HepG2 (cell line): Measurements from ENCODE around the gene FBRSL1.

Source experiments
- NFIC ChIP-seq: IDR thresholded peaks from 2 replicates; pipeline ENCODE4 v1.6.1; 2012; ENCODE audit warnings: mild to moderate bottlenecking, low read length, inconsistent platforms
- POLR2G ChIP-seq: fragments of 200-400 bp; formaldehyde crosslinking; IDR thresholded peaks from 2 replicates; pipeline ENCODE4 v1.6.1; 2018; ENCODE audit warnings: mild to moderate bottlenecking, low read depth, low read length, moderate library complexity
- ZNF296 ChIP-seq: sonication (generic); formaldehyde crosslinking; conservative IDR thresholded peaks from 2 replicates; pipeline ENCODE4 v1.5.0; 2020; ENCODE audit warnings: mild to moderate bottlenecking, missing genetic modification reagents
- TF ChIP-seq, protein P1 (sequence below): sonication (generic); formaldehyde crosslinking; IDR thresholded peaks from 2 replicates; pipeline ENCODE4 v1.8.1; 2023; ENCODE audit warnings: mild to moderate bottlenecking, missing genetic modification reagents, borderline replicate concordance
- TF ChIP-seq, protein P2 (sequence below): conservative IDR thresholded peaks from 2 replicates; pipeline ENCODE4 v1.6.1; 2018; ENCODE audit warnings: missing genetic modification reagents
- TF ChIP-seq, protein P3 (sequence below): sonication (generic); formaldehyde crosslinking; IDR thresholded peaks from 2 replicates; pipeline ENCODE4 v1.8.1; 2022; ENCODE audit warnings: mild to moderate bottlenecking, missing genetic modification reagents
- TF ChIP-seq, protein P4 (sequence below): sonication (generic); formaldehyde crosslinking; IDR thresholded peaks from 2 replicates; pipeline ENCODE4 v1.5.0; 2020; ENCODE audit warnings: mild to moderate bottlenecking, missing genetic modification reagents, moderate library complexity
- TF ChIP-seq, protein P5 (sequence below): sonication (generic); formaldehyde crosslinking; IDR thresholded peaks from 2 replicates; pipeline ENCODE4 v1.8.0; 2022; ENCODE audit warnings: mild to moderate bottlenecking, missing genetic modification reagents; ENCODE audit not compliant: insufficient replicate concordance
- TF ChIP-seq, protein P6 (sequence below): sonication (generic); formaldehyde crosslinking; IDR thresholded peaks from 2 replicates; pipeline ENCODE4 v1.4.0; 2020; ENCODE audit warnings: missing genetic modification reagents, borderline replicate concordance

DNA sequence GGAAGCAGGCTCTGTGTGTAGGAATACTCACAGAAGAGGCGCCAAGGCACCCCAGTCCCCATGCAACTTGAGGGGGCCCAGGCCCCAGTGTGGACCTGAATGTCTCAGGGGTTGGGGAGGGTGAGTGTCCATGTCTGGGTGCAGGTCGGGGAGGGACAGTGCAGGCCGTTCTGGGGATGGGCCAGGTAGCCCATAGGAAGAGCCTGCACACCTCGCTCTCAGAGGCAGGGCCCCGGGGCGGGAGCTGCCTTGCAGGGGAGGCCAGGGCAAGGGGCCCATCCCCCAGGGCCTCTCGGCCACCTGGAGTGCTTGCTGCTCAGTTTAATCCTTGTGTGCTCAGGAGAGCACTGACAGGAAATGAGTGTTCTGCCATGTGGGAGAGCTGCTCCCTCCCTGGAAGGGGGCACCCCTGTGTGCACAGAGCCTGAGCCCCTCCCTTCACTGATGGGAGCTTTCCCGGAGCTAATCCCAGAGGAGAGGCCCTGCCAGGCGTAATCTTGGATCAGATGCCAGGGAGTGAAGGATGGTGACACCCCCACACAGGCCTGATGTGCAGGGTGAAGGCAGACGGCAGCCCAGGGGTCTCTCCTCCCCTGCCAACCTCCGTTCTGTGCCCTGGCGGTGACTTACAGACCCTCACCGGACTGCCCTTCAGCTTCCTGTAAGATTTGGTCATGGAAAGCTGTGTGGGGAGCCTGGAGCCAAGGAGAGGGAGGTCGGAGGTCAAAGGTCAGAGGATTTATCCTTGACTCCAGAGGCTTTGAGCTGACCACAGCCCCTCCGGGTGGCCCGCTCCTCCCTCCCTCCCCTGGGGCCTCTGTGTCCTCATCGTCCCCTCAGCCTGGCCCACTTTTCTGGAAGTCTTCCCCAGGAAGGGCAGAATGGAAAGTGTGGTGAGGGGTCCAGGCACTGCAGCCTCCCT lies 24.4 kb upstream of the FBRSL1 start:
- TF ChIP-seq, protein P1, sequence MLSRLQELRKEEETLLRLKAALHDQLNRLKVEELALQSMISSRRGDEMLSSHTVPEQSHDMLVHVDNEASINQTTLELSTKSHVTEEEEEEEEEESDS (CRISPR knock-in tag), result no peak
- TF ChIP-seq, protein P2, sequence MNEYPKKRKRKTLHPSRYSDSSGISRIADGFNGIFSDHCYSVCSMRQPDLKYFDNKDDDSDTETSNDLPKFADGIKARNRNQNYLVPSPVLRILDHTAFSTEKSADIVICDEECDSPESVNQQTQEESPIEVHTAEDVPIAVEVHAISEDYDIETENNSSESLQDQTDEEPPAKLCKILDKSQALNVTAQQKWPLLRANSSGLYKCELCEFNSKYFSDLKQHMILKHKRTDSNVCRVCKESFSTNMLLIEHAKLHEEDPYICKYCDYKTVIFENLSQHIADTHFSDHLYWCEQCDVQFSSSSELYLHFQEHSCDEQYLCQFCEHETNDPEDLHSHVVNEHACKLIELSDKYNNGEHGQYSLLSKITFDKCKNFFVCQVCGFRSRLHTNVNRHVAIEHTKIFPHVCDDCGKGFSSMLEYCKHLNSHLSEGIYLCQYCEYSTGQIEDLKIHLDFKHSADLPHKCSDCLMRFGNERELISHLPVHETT, result no peak
- TF ChIP-seq, protein P3, sequence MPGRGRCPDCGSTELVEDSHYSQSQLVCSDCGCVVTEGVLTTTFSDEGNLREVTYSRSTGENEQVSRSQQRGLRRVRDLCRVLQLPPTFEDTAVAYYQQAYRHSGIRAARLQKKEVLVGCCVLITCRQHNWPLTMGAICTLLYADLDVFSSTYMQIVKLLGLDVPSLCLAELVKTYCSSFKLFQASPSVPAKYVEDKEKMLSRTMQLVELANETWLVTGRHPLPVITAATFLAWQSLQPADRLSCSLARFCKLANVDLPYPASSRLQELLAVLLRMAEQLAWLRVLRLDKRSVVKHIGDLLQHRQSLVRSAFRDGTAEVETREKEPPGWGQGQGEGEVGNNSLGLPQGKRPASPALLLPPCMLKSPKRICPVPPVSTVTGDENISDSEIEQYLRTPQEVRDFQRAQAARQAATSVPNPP, result no peak
- TF ChIP-seq POLR2G (no peak), NFIC (no peak), ZNF296 (no peak)
- TF ChIP-seq, protein P4, sequence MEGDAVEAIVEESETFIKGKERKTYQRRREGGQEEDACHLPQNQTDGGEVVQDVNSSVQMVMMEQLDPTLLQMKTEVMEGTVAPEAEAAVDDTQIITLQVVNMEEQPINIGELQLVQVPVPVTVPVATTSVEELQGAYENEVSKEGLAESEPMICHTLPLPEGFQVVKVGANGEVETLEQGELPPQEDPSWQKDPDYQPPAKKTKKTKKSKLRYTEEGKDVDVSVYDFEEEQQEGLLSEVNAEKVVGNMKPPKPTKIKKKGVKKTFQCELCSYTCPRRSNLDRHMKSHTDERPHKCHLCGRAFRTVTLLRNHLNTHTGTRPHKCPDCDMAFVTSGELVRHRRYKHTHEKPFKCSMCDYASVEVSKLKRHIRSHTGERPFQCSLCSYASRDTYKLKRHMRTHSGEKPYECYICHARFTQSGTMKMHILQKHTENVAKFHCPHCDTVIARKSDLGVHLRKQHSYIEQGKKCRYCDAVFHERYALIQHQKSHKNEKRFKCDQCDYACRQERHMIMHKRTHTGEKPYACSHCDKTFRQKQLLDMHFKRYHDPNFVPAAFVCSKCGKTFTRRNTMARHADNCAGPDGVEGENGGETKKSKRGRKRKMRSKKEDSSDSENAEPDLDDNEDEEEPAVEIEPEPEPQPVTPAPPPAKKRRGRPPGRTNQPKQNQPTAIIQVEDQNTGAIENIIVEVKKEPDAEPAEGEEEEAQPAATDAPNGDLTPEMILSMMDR, result no peak
- TF ChIP-seq, protein P5, sequence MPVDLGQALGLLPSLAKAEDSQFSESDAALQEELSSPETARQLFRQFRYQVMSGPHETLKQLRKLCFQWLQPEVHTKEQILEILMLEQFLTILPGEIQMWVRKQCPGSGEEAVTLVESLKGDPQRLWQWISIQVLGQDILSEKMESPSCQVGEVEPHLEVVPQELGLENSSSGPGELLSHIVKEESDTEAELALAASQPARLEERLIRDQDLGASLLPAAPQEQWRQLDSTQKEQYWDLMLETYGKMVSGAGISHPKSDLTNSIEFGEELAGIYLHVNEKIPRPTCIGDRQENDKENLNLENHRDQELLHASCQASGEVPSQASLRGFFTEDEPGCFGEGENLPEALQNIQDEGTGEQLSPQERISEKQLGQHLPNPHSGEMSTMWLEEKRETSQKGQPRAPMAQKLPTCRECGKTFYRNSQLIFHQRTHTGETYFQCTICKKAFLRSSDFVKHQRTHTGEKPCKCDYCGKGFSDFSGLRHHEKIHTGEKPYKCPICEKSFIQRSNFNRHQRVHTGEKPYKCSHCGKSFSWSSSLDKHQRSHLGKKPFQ (CRISPR knock-in tag), result no peak
- TF ChIP-seq, protein P6, sequence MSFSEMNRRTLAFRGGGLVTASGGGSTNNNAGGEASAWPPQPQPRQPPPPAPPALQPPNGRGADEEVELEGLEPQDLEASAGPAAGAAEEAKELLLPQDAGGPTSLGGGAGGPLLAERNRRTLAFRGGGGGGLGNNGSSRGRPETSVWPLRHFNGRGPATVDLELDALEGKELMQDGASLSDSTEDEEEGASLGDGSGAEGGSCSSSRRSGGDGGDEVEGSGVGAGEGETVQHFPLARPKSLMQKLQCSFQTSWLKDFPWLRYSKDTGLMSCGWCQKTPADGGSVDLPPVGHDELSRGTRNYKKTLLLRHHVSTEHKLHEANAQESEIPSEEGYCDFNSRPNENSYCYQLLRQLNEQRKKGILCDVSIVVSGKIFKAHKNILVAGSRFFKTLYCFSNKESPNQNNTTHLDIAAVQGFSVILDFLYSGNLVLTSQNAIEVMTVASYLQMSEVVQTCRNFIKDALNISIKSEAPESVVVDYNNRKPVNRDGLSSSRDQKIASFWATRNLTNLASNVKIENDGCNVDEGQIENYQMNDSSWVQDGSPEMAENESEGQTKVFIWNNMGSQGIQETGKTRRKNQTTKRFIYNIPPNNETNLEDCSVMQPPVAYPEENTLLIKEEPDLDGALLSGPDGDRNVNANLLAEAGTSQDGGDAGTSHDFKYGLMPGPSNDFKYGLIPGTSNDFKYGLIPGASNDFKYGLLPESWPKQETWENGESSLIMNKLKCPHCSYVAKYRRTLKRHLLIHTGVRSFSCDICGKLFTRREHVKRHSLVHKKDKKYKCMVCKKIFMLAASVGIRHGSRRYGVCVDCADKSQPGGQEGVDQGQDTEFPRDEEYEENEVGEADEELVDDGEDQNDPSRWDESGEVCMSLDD (CRISPR knock-in tag), result no peak
